Stromal cell of bone marrow (primary cell): ENCODE measurements around the gene SYT2.
A peak's percentile ranks its signal among the peaks of the same experiment; 100 is the strongest.
"Not testable (repeated sequence)": the region's sequence is repeated elsewhere in the genome, so short reads cannot be mapped to it uniquely, and the experiment has no call there.

Experiments
- DNase-seq: peaks from one replicate; pipeline ENCODE4 v3.0.0-alpha.2; 2012; ENCODE audit warnings: low read depth

The SYT2 gene

GRCh38 chr1:202592146-202592545, 118.1 kb downstream of the SYT2 start:
- DNase-seq: no peak

- no peak for DNase-seq
These were observed 118.7 kb downstream of the SYT2 start for GRCh38 chr1:202591515-202591914.

- DNase-seq: no peak
These were observed 119.3 kb downstream of the SYT2 start for GRCh38 chr1:202590975-202591411.

- DNase-seq: no peak
These were observed 120.1 kb downstream of the SYT2 start for GRCh38 chr1:202590126-202590525.

GRCh38 chr1:202589190-202589930, 120.9 kb downstream of the SYT2 start:
- peak; percentile 98 for DNase-seq

GRCh38 chr1:202588503-202589189, 121.6 kb downstream of the SYT2 start:
- DNase-seq: no peak

- no peak for DNase-seq
These were observed 122.3 kb downstream of the SYT2 start for GRCh38 chr1:202587859-202588485.

GRCh38 chr1:202586871-202587270, 123.4 kb downstream of the SYT2 start:
- DNase-seq: no peak

GRCh38 chr1:202586018-202586821, 124.0 kb downstream of the SYT2 start:
- DNase-seq: peak; percentile 33

- no peak for DNase-seq
These were observed 124.7 kb downstream of the SYT2 start for GRCh38 chr1:202585590-202585933.

- no peak for DNase-seq
These were observed 125.3 kb downstream of the SYT2 start for GRCh38 chr1:202584707-202585589.

- DNase-seq: not testable (repeated sequence)
These were observed 127.9 kb downstream of the SYT2 start for GRCh38 chr1:202582350-202582749.

GRCh38 chr1:202580619-202581018, 129.6 kb downstream of the SYT2 start:
- DNase-seq: no peak

- DNase-seq: peak; percentile 86
These were observed 130.4 kb downstream of the SYT2 start for GRCh38 chr1:202579806-202580205.

GRCh38 chr1:202578565-202578964, 131.7 kb downstream of the SYT2 start:
- no peak for DNase-seq

- DNase-seq: no peak
These were observed 132.2 kb downstream of the SYT2 start for GRCh38 chr1:202578001-202578504.

- DNase-seq: no peak
These were observed 132.9 kb downstream of the SYT2 start for GRCh38 chr1:202577381-202577780.

GRCh38 chr1:202576816-202577215, 133.4 kb downstream of the SYT2 start:
- no peak for DNase-seq

GRCh38 chr1:202575918-202576653, 134.2 kb downstream of the SYT2 start:
- no peak for DNase-seq

GRCh38 chr1:202572867-202573266, 137.4 kb downstream of the SYT2 start:
- DNase-seq: no peak
